HT1080 (cell line): ENCODE measurements around the gene SLC17A4. TPM values are rescaled to one million over a fixed set of nuclear protein-coding genes. Genes with fewer than 3 reads are reported as not detected.
"Not testable (repeated sequence)": the region's sequence is repeated elsewhere in the genome, so short reads cannot be mapped to it uniquely, and the experiment has no call there.

Experiments
- DNase-seq: peaks from one replicate; pipeline ENCODE4 v3.0.0-alpha.2; 2015; ENCODE audit warnings: low read depth
- total RNA-seq: library from RNA; depleted of rRNA; stranded (reverse); fragments of >200 nt; shearing (Covaris generic); gene quantifications from 2 replicates; pipeline ENCODE4 v1.2.3, GENCODE V29; 2014

SLC17A4 gene
- total RNA-seq, 1 experiment from 2014 or later: not detected

GRCh38 chr6:25748601-25749517, 5.7 kb upstream of the SLC17A4 start:
- not testable (repeated sequence) for DNase-seq

- no peak for DNase-seq
Measured at GRCh38 chr6:25749837-25750236, 4.7 kb upstream of the SLC17A4 start.

- no peak for DNase-seq
Measured at GRCh38 chr6:25750906-25751305, 3.6 kb upstream of the SLC17A4 start.

- no peak for DNase-seq
Measured at GRCh38 chr6:25753079-25753478, 1.5 kb upstream of the SLC17A4 start.

DNA sequence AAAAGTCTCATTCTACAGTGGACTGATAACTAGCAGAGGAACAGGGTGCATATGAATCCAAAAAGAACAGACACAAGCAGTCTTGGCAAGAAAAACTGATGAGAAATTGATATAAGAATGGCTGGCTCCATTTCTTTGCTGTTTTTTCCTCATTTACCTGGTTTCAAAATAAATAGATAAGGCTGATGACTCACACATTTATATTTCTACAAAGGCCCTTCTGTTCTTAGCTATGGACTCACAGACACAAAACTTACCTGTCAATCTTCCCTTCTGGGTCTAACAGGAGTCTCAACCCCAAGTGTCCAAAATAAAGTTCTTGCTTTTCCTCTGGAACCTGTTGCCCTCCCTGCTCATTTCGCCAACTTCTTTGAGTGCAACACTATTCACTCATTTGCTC, 941 bp downstream of the SLC17A4 start:
- DNase-seq: no peak

DNA sequence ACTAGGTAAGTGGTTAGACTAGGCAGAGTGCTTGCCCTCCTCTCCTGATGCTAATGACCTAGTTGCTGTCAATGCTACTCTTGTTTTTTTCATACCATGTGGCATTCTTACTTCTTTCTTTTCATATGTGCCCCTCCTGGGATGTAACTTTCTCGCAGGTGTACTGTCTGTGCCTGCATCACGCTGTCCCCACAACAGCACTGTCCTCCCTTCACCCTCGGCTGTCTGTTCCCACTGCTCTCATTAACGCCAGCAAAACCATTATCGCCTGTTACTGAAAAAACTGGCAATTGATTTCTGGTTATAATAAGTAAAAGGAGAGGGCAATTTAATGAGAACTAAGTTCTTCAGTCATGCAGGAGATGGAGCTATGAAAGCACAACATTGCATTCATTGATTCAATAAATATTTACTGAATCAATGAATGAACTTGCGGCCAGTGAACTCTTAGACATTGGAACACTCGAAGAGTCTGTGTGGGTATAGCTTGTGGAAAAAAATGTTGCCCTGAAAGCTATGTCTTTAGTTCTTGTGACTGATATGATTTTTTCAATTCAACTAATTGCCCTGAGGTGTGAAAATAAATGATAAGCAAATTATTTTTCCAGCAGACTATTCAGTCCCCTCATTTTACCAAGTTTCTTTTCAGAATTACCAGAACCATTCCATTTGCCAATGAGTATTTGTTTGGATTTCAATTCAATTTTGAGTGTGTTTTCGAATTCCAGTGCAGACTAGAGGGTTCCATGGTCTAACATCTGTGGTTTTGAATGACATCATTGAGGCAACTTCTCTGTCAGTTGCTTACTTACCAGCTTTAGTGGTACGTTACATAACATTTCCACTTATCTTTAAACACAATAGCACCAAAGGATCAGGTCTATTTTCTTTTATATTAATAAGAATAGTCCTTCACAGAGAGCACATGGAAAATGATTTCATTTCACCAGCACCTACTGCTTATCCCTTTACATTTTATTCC, 2.1 kb downstream of the SLC17A4 start:
- DNase-seq: no peak

GRCh38 chr6:25757936-25758642, 3.5 kb downstream of the SLC17A4 start:
- DNase-seq: no peak

DNA sequence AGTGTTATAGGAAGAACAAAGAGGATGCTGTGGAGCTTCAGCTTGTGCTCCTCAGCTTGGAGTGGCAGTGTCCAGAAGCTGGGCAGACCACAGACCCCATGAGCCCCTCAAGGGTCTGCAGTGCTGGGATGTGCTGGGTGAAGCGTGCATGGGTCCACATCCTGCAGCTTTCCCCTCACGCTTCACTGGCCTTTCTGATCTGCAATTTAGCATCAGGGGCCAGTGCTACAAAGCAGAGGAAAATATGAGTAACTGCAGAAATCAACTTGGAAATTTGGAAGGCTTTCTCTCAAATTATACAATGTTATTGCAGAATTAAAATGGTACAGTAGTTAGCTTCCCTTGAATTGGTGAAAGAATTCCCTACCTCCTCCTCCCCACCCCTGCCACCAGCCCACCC, 10.1 kb downstream of the SLC17A4 start:
- no peak for DNase-seq

- DNase-seq: no peak
Measured at GRCh38 chr6:25768566-25768965, 14.0 kb downstream of the SLC17A4 start.

GRCh38 chr6:25769983-25770382, 15.4 kb downstream of the SLC17A4 start:
- no peak for DNase-seq

DNA sequence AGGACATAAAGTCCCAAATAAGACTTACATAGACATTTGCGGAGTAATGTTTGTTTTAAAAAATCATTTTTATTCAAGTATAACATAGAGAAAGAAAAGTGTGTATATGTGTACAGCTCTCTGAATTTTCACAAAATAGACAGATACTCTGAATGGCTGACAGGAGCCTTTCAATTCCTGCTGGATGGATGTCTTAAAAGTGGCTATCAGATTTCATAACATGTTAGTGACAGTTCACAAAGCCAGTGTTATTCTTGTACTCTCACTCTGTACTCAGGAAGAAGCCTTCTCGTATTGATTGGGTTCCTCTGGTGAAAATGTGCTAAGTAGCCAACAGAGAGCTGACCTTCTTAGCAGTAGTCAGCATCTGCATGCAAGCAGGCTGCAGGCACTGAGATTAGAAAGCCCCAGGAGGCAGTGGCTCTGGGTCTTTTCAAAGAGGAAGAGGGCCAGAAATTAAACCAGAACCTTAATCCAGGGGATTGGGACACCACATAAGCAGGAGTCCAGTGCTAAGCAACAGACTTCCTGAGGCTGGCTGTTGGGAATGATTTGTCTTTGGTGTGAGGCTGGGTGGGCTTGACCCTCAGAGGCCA, 19.7 kb downstream of the SLC17A4 start:
- no peak for DNase-seq

GRCh38 chr6:25777031-25777430, 22.5 kb downstream of the SLC17A4 start:
- DNase-seq: no peak

GRCh38 chr6:25777856-25778649, 23.5 kb downstream of the SLC17A4 start:
- DNase-seq: no peak

GRCh38 chr6:25781134-25781533, 26.6 kb downstream of the SLC17A4 start:
- no peak for DNase-seq

DNA sequence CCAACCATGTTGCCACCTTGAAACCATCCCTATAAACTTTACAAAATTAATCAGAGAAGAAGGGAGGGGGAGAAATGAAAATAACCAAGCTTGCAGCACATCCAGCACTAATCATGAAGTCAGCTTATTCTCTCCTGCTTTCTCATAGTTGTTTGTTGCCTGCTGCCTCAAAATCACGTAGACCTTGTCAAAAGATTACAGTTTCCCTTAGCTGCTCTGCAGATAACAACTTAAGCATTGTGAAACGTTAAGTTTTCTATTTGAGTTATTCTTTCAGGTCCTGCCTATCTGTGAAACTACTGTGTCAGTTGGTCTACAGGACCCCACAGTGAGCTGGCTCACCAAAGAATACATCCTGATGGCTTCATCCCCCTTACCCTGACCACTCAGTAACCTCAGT, 32.9 kb downstream of the SLC17A4 start:
- DNase-seq: no peak

DNA sequence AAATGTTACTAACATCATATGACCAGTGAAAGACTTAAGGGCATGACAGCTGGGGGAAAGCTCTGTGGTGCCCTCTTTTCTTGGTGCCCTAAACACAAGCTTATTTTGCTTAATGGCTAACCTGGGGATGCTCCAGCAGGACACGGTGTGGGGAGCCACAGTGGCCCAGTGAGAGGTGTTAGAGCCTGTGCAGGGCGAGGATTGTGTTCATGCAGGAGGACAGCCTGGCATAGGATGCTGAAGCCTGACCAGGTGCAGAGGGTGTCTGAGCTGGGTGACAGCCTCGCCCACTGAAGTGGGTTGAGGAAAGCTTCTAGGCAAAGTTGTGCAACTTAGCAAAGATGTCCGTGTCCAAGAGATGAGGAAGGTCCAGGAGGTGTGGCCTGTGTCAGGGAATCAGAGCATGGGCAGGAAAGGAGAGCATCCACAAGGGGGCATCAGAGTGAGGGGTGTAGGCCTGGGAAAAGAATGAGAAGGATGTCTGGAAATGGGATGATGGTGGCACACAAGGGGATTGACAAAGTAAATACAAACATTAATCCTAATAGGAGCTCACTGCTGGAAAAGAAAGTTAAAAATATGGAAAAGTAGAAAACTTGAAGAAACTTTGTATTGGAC, 33.9 kb downstream of the SLC17A4 start:
- DNase-seq: peak; percentile 65

GRCh38 chr6:25789475-25789874, 34.9 kb downstream of the SLC17A4 start:
- DNase-seq: no peak

GRCh38 chr6:25792016-25792415, 37.5 kb downstream of the SLC17A4 start:
- no peak for DNase-seq

- no peak for DNase-seq
Measured at GRCh38 chr6:25793970-25794369, 39.4 kb downstream of the SLC17A4 start.

GRCh38 chr6:25794784-25795183, 40.2 kb downstream of the SLC17A4 start:
- no peak for DNase-seq
